Measurements from ENCODE around the gene OVAAL.

GRCh38 chr1:180601512-180601911 lies 42.7 kb downstream of the OVAAL start:
- TF ChIP-seq NRF1 (IDR thresholded peaks at IDR 0.05; ENCODE audit: low read depth, low read length) (no peak), USF2 (IDR thresholded peaks at IDR 0.05; ENCODE audit: low read length) (no peak), SP1 (IDR thresholded peaks at IDR 0.05; ENCODE audit: low read depth, low read length) (no peak), CTCF (IDR thresholded peaks at IDR 0.05; ENCODE audit: control extremely low read depth in 1 of 3, insufficient read depth in 1 of 3, low read depth in 1 of 3, low read length in 3 of 3) (no peak), POLR2AphosphoS5 (IDR thresholded peaks at IDR 0.05; ENCODE audit: low read depth, low read length) (no peak), POLR2A (IDR thresholded peaks at IDR 0.05; ENCODE audit: control extremely low read depth in 1 of 2, low read depth in 2 of 2, low read length in 2 of 2) (no peak), TBP (IDR thresholded peaks at IDR 0.05; ENCODE audit: low read depth, low read length) (no peak), BCL11A (IDR thresholded peaks at IDR 0.05; ENCODE audit: low read depth in 2 of 2, low read length in 2 of 2) (no peak), EZH2 (IDR thresholded peaks at IDR 0.05; ENCODE audit: low read depth, low read length, severe bottlenecking) (no peak), EGR1 (IDR thresholded peaks at IDR 0.05; ENCODE audit: borderline replicate concordance, low read depth, low read length) (no peak)
